Esophagus squamous epithelium (tissue), 5 donors: ENCODE data around the gene GCNT4. TPM values are rescaled to one million over a fixed set of nuclear protein-coding genes. Genes with fewer than 3 reads are reported as not detected.

Source experiments
- DNase-seq: peaks from one replicate; lab custom pipeline; 2025; lab: John Stamatoyannopoulos, UW
- H3K27ac ChIP-seq, 4 donors: fragments of 200-600 bp; sonication (generic); one replicate each; pipeline ENCODE4 v1.5.1; 2016 to 2019; ENCODE audit warnings: mild to moderate bottlenecking in 1 of 4
- H3K27me3 ChIP-seq, 4 donors: fragments of 200-600 bp; sonication (generic); 1 replicate in 3 of 4; 2 replicates in 1 of 4; pipeline versions ENCODE4 v1.5.1 to v1.6.0; 2017 to 2021; ENCODE audit warnings: antibody characterized with exemption in 1 of 4
- H3K36me3 ChIP-seq, 3 donors: fragments of 200-600 bp; sonication (generic); one replicate each; pipeline ENCODE4 v1.5.1; 2016 to 2019
- H3K4me1 ChIP-seq, 3 donors: fragments of 200-600 bp; sonication (generic); one replicate each; pipeline ENCODE4 v1.5.1; 2017 to 2019
- H3K4me3 ChIP-seq, 4 donors: fragments of 200-600 bp; sonication (generic); 1 replicate in 3 of 4; 2 replicates in 1 of 4; pipeline ENCODE4 v1.5.1; 2016 to 2019; ENCODE audit warnings: mild to moderate bottlenecking in 2 of 4, moderate library complexity in 1 of 4
- H3K9me3 ChIP-seq, 3 donors: fragments of 200-600 bp; sonication (generic); one replicate each; pipeline ENCODE4 v1.5.1; 2016 to 2019
- CTCF ChIP-seq, 6 experiments: fragments of 450-650 bp in 4 of 6; fragments of 200-600 bp in 2 of 6; sonication (generic) in 2 of 6; IDR thresholded peaks; one replicate each; pipeline ENCODE4 v1.5.1; 2016 to 2019; ENCODE audit warnings: antibody characterized with exemption in 6 of 6, mild to moderate bottlenecking in 4 of 6, moderate library complexity in 4 of 6
- POLR2A ChIP-seq, 4 donors: fragments of 450-650 bp; IDR thresholded peaks; one replicate each; pipeline ENCODE4 v1.6.1; 2017; ENCODE audit warnings: antibody characterized with exemption in 4 of 4, mild to moderate bottlenecking in 4 of 4, moderate library complexity in 3 of 4
- WGBS, 2 donors: methylation state at CpG; one replicate each; pipeline ENCODE4 v1.1.5; 2018; 5-methylcytosine and 5-hydroxymethylcytosine counted together
- intact Hi-C: fragments of 100-400 bp; cut with DNase I; formaldehyde crosslinking; loops from one replicate; pipeline ENCODE4 v1.15.0; 2022
- total RNA-seq, 4 donors: library from RNA; depleted of rRNA; stranded (reverse); fragments of >200 nt; gene quantifications; one replicate each; pipeline ENCODE4 v1.1.0, GENCODE V29; 2016
- donor health status: DM: yes; HTN: yes; CAD: no.

Gene GCNT4
- total RNA-seq, 4 donors from 2014 or later, result 1.4 to 2.3 (median 1.7) TPM

GRCh38 chr5:75028090-75028489 lies 24.3 kb downstream of the GCNT4 start:
- no peak overlapping the region for H3K27ac ChIP-seq
- no peak for TF ChIP-seq POLR2A (IDR thresholded peaks at IDR 0.05)
- TF ChIP-seq CTCF (IDR thresholded peaks at IDR 0.05), result no peak
- intact Hi-C loops, result no loop called here
- no peak for DNase-seq
- H3K36me3 ChIP-seq, result no peaks in the 10 kb centered on the region
- no peaks in the 10 kb centered on the region for H3K27me3 ChIP-seq
- 75 to 84% methylated on average over 3 of the region's 3 CpGs for WGBS, 2 donors
- H3K4me3 ChIP-seq, result no peak overlapping the region
- H3K4me1 ChIP-seq, result no peaks in the 10 kb centered on the region
- no peaks in the 10 kb centered on the region for H3K9me3 ChIP-seq

GRCh38 chr5:75023368-75024159 lies 28.8 kb downstream of the GCNT4 start:
- H3K27ac ChIP-seq, result no peak overlapping the region
- WGBS, 2 donors, result 53 to 61% methylated on average over 9 of the region's 9 CpGs
- TF ChIP-seq CTCF (IDR thresholded peaks at IDR 0.05), result no peak
- TF ChIP-seq POLR2A (IDR thresholded peaks at IDR 0.05), result no peak

GRCh38 chr5:75021800-75022199 lies 30.6 kb downstream of the GCNT4 start:
- H3K36me3 ChIP-seq, result no peaks in the 10 kb centered on the region
- intact Hi-C loops, result no loop called here
- no peak overlapping the region for H3K4me3 ChIP-seq
- TF ChIP-seq POLR2A (IDR thresholded peaks at IDR 0.05), result no peak
- TF ChIP-seq CTCF (IDR thresholded peaks at IDR 0.05), result no peak
- H3K27ac ChIP-seq, result no peak overlapping the region
- DNase-seq, result no peak
- no peaks in the 10 kb centered on the region for H3K27me3 ChIP-seq
- no peaks in the 10 kb centered on the region for H3K9me3 ChIP-seq
- WGBS, 2 donors, result 70 to 78% methylated on average over 4 of the region's 4 CpGs
- no peaks in the 10 kb centered on the region for H3K4me1 ChIP-seq

More at GRCh38 chr5:75023368-75024159, 28.8 kb downstream of the GCNT4 start:
- H3K36me3 ChIP-seq, result no peaks in the 10 kb centered on the region
- no peak for DNase-seq
- no peaks in the 10 kb centered on the region for H3K27me3 ChIP-seq
- no peaks in the 10 kb centered on the region for H3K9me3 ChIP-seq
- H3K4me3 ChIP-seq, result no peak overlapping the region
- intact Hi-C loops, result no loop called here
- no peaks in the 10 kb centered on the region for H3K4me1 ChIP-seq

GRCh38 chr5:75021219-75021618 lies 31.1 kb downstream of the GCNT4 start:
- no peaks in the 10 kb centered on the region for H3K4me1 ChIP-seq
- intact Hi-C loops, result no loop called here
- TF ChIP-seq POLR2A (IDR thresholded peaks at IDR 0.05) (no peak), CTCF (IDR thresholded peaks at IDR 0.05) (no peak)
- no peak for DNase-seq
- H3K36me3 ChIP-seq, result no peaks in the 10 kb centered on the region
- H3K27me3 ChIP-seq, result no peaks in the 10 kb centered on the region
- no peak overlapping the region for H3K27ac ChIP-seq
- WGBS, 2 donors, result 66 to 75% methylated on average over 3 of the region's 3 CpGs
- H3K9me3 ChIP-seq, result no peaks in the 10 kb centered on the region
- no peak overlapping the region for H3K4me3 ChIP-seq

- Histone ChIP-seq H3K4me3 (no peak overlapping the region), H3K36me3 (no peaks in the 10 kb centered on the region), H3K27ac (no peak overlapping the region), H3K4me1 (no peaks in the 10 kb centered on the region), H3K9me3 (no peaks in the 10 kb centered on the region), H3K27me3 (no peaks in the 10 kb centered on the region)
- DNase-seq, result no peak
- 73 to 91% methylated on average over 10 of the region's 10 CpGs for WGBS, 2 donors
- intact Hi-C loops, result no loop called here
- no peak for TF ChIP-seq CTCF (IDR thresholded peaks at IDR 0.05)
- no peak for TF ChIP-seq POLR2A (IDR thresholded peaks at IDR 0.05)
Observed at GRCh38 chr5:75020016-75020656, 32.2 kb downstream of the GCNT4 start.
